ENCODE measurements around the gene CFAP43.

CFAP43 gene

DNA sequence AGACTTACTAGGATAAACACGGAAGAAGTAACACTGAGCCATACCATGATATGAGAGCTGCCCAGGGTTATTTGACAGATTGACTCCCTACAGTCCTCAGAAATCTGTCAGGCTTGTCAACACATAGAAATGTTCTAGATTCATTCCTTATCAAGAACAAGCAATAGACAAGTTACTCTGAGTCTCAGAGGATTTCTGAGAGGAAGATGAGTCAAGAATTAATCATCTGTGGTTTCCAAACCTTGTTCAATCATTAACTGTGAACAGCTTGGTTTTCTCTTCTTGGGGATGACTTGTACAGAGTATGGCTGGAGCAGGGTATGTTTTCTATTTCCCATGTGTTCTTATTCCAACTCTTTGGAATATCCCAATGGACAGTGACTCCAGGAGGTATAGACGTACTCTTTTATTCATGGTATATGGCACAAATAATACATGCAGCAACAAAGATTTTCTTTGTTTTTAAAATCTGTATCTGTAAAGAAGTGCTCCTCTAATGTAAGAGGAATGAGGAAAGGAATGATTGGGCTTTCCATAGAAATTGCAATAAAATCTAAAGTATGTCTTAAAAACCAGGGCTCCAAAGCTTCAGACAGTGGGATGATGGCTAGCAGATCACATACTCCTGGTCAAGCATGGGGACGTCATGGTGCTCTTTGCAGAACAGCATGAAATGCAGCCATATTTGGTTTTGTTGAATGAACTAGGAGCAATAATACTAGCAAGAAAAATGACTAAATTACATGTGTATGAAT is 122.1 kb downstream of the CFAP43 start:
- TF ChIP-seq ZFP30 (CRISPR knock-in tag; IDR thresholded peaks at IDR 0.05) = no peak
- TF ChIP-seq ARNTL (CRISPR knock-in tag; IDR thresholded peaks at IDR 0.05; ENCODE audit: borderline replicate concordance, low read depth) = no peak
- no peak for TF ChIP-seq ZNF70 (CRISPR knock-in tag; IDR thresholded peaks at IDR 0.05)
- no peak for TF ChIP-seq GLIS3 (CRISPR knock-in tag; IDR thresholded peaks at IDR 0.05)
- TF ChIP-seq ZNF8 (CRISPR knock-in tag; IDR thresholded peaks at IDR 0.05) = no peak
- TF ChIP-seq, protein P1, sequence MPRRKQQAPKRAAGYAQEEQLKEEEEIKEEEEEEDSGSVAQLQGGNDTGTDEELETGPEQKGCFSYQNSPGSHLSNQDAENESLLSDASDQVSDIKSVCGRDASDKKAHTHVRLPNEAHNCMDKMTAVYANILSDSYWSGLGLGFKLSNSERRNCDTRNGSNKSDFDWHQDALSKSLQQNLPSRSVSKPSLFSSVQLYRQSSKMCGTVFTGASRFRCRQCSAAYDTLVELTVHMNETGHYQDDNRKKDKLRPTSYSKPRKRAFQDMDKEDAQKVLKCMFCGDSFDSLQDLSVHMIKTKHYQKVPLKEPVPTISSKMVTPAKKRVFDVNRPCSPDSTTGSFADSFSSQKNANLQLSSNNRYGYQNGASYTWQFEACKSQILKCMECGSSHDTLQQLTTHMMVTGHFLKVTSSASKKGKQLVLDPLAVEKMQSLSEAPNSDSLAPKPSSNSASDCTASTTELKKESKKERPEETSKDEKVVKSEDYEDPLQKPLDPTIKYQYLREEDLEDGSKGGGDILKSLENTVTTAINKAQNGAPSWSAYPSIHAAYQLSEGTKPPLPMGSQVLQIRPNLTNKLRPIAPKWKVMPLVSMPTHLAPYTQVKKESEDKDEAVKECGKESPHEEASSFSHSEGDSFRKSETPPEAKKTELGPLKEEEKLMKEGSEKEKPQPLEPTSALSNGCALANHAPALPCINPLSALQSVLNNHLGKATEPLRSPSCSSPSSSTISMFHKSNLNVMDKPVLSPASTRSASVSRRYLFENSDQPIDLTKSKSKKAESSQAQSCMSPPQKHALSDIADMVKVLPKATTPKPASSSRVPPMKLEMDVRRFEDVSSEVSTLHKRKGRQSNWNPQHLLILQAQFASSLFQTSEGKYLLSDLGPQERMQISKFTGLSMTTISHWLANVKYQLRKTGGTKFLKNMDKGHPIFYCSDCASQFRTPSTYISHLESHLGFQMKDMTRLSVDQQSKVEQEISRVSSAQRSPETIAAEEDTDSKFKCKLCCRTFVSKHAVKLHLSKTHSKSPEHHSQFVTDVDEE (CRISPR knock-in tag; IDR thresholded peaks at IDR 0.05) = no peak
- no peak for TF ChIP-seq CSRNP3 (CRISPR knock-in tag; IDR thresholded peaks at IDR 0.05)
- ATAC-seq = no peak; the same call in 2 of the 3 replicates

DNA sequence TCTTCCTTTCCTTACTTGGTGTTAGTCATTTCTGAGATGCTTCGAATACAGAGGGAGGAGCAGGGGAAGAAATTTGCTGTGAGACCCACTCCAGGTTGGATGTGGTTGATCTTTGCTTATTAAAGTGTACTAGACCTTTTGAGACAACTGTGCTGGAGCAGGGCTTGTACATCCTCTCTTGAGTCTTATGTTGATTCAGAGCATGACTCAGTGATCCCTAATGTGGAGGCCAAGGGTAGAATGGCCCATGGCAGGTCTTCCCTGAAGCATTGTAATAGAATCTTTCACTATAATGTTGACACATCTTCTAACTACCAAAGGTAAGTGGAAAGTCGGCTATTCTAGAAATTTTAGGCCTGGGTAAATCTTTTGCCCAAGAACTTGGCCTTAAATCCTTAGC is 127.2 kb downstream of the CFAP43 start:
- ATAC-seq = no peak

More for the DNA sequence above, 127.2 kb downstream of the CFAP43 start:
- TF ChIP-seq ZNF8 (CRISPR knock-in tag; IDR thresholded peaks at IDR 0.05) (no peak), CSRNP3 (CRISPR knock-in tag; IDR thresholded peaks at IDR 0.05) (no peak), BACH2 (CRISPR knock-in tag; IDR thresholded peaks at IDR 0.05; ENCODE audit: borderline replicate concordance) (no peak), ZFP30 (CRISPR knock-in tag; IDR thresholded peaks at IDR 0.05) (no peak), ZNF565 (CRISPR knock-in tag; conservative IDR thresholded peaks at IDR 0.05; ENCODE audit: low read depth) (no peak), TOX (CRISPR knock-in tag; IDR thresholded peaks at IDR 0.05; ENCODE audit: borderline replicate concordance) (no peak), ESRRG (CRISPR knock-in tag; IDR thresholded peaks at IDR 0.05) (no peak), RARB (CRISPR knock-in tag; IDR thresholded peaks at IDR 0.05) (no peak), ZC3H10 (CRISPR knock-in tag; IDR thresholded peaks at IDR 0.05) (no peak), OSR1 (CRISPR knock-in tag; IDR thresholded peaks at IDR 0.05) (no peak), GLIS3 (CRISPR knock-in tag; IDR thresholded peaks at IDR 0.05) (no peak), CREB5 (CRISPR knock-in tag; IDR thresholded peaks at IDR 0.05; ENCODE audit: low read depth) (no peak), SNAI2 (CRISPR knock-in tag; IDR thresholded peaks at IDR 0.05) (no peak), ZFP3 (CRISPR knock-in tag; IDR thresholded peaks at IDR 0.05) (no peak), CSDC2 (CRISPR knock-in tag; IDR thresholded peaks at IDR 0.05) (no peak), ISL1 (CRISPR knock-in tag; IDR thresholded peaks at IDR 0.05) (no peak), TCF4 (CRISPR knock-in tag; IDR thresholded peaks at IDR 0.05; ENCODE audit: borderline replicate concordance) (no peak)
- TF ChIP-seq, protein P1 (CRISPR knock-in tag; IDR thresholded peaks at IDR 0.05) = no peak
